Fibroblast of skin of right biceps (primary cell): ENCODE results near the gene GNLY.
A peak's percentile ranks its signal among the peaks of the same experiment; 100 is the strongest.
"Not testable (repeated sequence)": the region's sequence is repeated elsewhere in the genome, so short reads cannot be mapped to it uniquely, and the experiment has no call there.

Experiments used
- DNase-seq: peaks from one replicate; pipeline ENCODE4 v3.0.0-alpha.2; 2013

GNLY gene

GRCh38 chr2:85694052-85695025, at the start of gene GNLY:
Gene GNLY (plus strand): TSS chr2:85694358. CDS start chr2:85694419, 61 bp downstream.
- DNase-seq = no peak

DNA sequence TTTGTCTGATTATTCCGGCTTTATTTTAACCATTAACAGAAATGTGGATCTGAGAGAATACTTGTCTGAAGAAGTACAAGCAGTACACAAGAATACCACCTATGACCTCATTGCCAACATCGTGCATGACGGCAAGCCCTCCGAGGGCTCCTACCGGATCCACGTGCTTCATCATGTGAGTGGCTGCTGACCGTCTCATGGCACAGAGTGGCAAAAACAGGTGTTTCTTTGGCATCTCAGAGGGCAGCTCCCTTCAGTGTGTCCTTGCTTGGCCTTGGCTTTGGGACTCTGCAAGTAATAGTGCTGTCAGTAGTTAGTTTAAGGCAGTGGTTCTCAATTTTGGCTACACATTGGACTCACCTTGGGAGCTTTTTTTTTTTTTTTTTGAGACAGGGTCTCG, 49.2 kb upstream of the GNLY start:
- no peak for DNase-seq

DNA sequence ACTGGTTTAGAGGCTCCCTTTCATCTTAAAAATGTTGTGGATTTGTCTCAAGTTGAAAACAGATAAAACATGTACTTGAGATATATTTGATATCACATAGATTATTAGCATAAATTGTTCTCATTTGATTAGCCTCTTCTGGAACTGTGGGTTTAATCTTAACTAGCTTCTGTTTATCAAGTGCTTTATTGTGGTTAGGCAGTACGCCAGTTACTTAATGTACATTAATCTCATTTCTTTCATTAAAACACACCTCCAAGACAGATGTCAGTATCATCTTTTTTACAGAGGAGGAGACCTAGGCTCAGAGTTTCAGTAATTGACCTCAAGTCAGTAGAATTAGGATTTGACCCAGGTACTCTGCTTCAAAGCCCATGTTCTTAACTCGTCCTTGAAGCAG, 48.0 kb upstream of the GNLY start:
- no peak for DNase-seq

DNA sequence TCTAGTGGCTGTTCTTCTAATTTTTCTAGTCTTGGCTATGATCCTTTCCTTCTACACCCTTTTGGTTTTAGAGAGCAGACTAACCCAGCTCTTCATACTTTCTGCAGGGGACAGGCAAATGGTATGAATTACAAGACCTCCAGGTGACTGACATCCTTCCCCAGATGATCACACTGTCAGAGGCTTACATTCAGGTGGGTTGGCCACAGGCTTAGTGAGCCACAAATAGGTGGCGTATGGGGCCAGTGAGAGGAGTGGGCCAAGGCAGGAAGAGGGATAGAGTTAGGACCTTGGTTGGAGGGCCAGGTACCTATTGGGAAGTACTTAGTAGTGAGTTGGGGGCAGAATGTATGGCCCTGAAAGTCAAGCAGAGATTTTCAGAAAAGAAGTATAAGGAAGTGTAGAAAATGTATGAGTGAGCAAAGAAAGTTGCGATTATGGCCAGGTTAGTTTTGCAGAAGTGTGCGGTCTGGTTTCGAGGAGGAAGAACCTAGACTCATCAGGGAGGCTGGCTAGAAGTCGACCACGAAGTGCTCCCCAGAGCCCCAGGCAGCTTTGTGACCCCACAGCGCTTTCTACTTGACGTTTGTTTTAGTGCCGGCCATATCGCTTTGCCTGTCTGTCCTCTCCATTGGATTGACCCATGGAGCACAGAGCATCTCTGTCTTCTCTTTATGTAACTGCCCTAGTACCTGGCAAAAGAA, 46.2 kb upstream of the GNLY start:
- DNase-seq = no peak

GRCh38 chr2:85648619-85649018, 45.5 kb upstream of the GNLY start:
- peak; percentile 60 for DNase-seq

DNA sequence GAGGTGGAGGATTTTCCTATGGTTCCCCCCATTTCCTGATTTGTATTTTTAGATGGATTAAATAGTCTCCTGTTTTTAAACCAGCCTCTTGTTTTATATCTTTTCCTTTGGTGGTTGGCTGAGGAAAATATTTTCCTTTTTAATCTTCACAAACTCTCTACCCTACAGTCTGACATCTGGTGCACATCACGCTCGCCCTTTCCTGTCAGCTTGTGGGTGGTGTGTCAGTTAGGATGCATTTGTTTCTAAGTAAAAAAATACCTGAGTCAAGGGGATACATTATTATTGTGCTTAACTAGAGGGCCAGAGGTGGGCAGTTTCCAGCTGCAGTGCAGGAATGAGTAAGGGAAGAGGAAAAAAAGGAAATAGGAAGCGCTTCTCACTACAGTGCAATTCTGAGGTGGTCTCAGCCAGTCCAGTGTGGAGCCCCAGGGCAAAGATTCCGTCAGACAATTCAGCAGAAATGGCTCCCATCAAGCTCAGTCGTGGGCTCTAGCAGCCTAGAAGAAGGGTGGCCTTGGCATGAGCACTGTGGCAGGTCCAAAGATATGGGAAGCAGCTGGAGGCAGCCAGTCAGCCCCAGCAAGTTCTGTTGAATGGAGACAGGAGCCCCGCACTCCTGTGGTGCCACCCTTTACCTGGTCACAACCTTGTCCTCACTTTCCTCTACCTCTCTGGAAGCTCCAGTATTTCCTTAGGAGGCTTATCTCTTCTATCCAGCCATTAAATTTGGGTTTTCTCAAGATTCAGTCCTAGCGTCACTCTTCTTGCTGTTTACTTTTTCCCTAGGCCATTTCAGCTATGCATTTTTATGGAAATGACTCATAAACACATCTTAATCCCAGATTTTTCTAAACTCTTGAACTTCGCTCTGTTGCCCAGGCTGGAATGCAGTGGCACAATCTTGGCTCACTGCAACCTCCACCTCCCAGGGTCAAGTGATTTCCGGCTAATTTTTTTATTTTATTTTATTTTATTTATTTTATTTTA, 44.7 kb upstream of the GNLY start:
- peak; percentile 67 for DNase-seq

DNA sequence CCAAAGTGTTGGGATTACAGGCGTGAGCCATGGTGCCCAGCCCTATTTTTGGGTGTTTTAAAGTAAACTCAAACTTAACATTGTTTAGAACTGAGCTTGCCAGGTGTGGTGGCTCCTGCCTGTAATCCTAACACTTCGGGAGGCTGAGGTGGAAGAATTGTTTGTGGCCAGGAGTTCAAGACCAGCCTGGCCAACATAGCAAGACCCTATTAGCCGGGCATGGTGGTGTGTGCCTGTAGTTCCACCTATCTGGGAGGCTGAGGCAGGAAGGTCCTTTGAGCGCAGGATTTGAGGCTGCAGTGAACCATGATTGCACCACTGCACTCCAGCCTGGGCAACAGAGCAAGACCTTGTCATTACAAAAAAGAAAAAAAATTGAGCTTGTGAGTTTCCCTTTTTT, 43.7 kb upstream of the GNLY start:
- no peak for DNase-seq

GRCh38 chr2:85651097-85651496, 43.1 kb upstream of the GNLY start:
- DNase-seq = no peak

GRCh38 chr2:85652056-85652455, 42.1 kb upstream of the GNLY start:
- DNase-seq = no peak

DNA sequence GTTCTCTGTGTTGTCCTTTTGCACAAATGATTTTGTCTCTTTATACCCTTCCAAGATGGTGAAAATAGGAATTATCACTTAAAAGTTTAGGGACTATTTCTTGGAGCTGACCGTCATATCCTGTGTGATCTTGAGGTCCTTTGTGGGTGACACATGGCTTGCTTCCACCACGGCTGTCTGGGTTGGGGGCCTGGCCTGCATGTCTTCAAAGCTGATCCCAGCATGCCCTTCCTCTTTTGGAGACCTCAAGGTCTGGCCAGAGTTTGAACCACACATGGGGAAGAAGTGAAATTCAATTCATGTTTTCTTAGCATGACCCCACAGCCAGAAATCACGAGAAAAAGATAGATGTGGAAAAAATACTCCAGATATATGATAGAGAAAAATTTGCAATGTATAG, 40.2 kb upstream of the GNLY start:
- DNase-seq = no peak

GRCh38 chr2:85655961-85656417, 38.2 kb upstream of the GNLY start:
- peak; percentile 77 for DNase-seq

DNA sequence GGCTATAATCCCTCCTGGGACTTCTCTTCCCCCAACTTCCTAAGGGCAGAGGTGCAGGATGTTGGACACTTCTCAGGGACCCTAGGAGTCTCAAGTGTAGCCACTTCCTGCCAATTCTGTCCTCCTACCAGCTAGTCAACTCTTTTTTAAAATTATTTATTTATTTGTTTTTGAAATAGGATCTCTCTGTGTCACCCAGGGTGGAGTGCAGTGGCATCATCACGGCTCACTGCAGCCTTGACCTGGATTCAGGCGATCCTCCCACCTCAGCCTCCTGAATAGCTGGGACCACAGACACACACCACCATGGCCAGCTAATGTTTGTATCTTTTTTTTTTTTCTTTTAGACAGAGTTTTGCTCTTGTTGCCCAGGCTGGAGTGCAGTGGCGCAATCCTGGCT, 37.7 kb upstream of the GNLY start:
- no peak for DNase-seq

DNA sequence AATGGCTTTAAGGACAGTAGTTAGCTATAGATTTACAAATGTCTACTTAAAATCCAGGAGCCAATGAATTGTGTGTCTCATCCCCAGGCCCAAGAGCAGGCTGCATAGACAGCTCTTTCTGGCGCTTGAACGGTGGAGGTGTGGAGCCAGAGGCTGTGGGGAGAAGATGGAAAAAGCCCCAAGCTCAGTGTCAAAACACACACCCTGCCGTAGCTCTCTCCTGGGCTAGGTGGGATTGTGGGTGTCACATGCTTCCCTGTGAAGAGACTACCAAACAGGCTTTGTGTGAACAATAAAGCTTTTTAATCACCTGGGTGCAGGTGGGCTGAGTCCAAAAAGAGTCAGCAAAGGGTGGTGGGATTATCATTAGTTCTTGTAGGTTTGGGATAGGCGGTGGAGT, 36.8 kb upstream of the GNLY start:
- not testable (repeated sequence) for DNase-seq

DNA sequence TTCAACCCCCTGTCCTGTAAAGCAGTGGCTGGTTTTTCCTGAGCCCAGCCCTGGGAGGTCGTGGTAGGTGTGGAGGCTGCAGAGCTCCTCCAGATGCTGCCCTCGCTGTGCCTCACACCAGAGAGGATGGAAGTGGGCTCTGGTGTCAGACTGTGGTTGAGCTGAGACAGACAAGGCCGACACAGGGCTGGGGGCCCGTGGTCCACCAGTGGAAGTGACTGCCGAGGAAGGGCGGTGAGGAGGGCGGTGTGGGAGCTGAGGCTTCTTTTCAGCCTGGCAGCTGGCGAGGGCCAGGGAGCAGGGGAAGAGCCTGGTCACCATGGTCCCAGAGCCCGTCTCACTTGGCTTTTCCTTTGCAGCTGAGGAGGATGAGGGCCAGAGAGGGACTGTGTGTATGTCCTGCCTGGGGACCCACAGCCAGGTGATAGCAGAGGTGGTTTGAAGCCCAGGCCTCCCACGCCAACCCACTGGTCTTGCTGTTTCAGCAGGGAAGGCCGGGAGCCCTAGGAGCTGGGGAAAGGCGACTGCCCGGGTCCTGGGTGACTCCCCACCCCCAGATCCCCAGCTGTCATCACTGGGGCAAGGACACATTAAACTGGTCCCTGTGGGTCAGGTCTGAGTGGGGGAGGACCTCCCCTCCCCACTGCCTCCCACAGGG, 34.7 kb upstream of the GNLY start:
- no peak for DNase-seq

DNA sequence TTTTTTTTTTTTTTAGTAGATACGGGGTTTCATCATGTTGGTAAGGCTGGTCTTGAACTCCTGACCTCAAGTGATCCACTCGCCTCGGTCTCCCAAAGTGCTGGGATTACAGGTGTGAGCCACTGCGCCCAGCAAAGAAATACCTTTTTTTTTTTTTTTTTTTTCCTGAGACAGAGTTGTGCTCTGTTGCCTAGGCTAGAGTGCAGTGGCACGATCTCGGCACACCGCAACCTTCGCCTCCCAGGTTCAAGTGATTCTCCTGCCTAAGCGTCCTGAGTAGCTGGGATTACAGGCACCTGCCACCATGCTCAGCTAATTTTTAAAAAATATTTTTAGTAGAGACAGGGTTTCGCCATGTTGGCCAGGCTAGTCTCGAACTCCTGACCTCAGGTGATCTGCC, 33.9 kb upstream of the GNLY start:
- DNase-seq = not testable (repeated sequence)

DNA sequence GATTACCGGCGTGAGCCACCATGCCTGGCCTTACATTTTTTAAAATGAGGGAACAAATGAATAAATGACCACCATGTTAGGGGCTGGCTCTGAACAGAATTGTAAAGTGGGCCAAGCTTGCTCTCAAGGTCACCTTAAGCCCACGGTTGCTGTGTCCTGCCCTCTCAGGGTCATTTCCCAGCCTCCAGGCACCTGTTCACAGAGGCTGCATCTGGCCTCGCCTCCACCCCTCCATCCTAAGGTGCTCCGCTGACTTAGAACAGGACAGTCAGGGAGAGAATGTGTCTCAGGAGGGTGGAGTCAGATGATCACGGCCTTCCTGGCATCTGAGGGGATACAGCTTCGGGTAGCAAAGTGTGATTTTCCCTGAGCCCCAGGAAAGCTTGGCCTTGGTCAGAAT, 33.4 kb upstream of the GNLY start:
- DNase-seq = no peak

GRCh38 chr2:85661139-85661858, 32.9 kb upstream of the GNLY start:
- DNase-seq = no peak

DNA sequence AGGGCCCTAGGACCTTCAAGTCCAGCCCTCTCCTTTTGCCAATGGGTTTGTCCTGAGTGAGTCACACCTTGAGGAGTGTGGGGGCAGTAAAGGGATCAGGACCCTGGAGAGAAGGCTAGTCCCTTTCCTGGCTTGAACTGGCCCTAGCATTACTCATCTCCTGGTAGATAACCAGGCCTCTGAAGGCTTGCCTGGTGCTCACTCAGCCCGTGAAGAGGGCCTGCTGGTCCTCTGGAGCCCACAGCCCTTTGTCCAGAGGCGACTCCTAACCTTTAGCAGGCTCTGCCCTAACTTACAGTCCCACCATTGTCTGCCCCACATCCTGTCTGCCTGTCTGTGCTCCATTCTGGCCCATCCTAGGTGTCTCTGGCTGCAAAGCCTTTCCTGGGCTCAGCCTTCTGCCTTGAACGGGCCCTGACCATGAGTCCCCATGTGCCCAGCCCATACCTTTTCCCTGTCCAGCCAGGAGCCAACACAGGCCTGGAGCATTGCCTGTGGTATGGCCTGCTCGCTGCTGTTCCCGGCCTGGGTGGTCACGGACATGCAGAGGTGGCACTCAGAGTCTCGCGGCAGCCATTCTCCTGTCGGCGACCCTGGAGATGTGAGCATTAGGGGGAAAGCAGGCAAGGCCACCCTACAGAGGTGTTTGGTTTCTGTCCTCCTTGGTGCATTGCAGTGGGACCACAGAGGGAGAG, 31.1 kb upstream of the GNLY start:
- DNase-seq = peak; percentile 81

DNA sequence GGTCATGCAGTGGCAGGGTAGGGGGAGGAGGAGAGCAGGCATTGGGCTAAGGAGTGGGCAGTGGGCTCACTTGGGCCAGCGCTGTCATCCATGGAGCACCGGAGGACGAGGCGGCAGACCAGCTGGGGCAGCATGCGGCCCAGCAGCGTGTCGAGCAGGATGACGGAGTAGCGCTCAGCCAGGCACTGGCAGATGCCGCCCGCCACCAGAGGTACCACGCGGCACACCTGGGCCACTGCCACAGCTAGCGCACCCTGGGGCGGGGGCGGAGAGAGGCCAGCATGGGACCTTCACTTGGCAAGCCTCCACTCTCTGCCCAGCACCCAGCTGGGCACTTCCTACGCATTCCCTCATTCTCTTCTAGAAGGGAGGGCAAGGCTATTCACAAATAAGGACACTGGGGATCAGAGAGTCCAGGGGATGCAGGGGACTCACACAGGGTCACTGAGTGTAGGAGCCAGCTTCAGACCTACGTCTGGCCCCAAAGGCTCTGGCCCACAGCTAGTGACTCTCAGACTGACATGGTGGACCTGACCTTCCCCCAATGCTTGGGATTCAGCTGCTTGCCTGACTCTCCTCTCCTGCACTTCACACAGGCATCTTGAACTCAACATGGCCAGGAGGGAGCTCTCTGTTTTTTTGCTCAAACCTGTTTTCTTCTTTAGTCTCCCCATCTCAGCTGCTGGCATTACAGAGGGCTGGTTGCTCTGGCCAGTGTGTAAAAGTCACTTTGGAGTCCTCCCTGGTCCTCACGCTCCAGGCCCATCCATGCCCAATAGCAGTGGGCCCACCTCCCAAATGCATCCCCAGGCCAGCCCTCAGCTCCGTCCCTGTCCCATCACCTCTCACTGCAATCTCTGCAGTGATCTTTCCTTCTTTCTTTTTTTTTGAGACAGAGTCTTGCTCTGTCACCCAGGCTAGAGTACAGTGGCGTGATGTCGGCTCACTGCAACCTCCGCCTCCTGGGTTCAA, 30.3 kb upstream of the GNLY start:
- no peak for DNase-seq
